ENCODE measurements around the gene RBP5. TPM values are rescaled to one million over a fixed set of nuclear protein-coding genes. Genes with fewer than 3 reads are reported as not detected.

Gene RBP5
- total RNA-seq, 1 donor from 2014 or later = 5.5 TPM

- DNase-seq (ENCODE audit: extremely low read depth, low read depth, low spot score) = no peak
Measured at GRCh38 chr12:7146906-7147305, 18.2 kb upstream of the RBP5 start.

- no peak for DNase-seq (ENCODE audit: extremely low read depth, low read depth, low spot score)
Measured at GRCh38 chr12:7146228-7146627, 17.5 kb upstream of the RBP5 start.

- DNase-seq (ENCODE audit: extremely low read depth, low read depth, low spot score) = no peak
Measured at GRCh38 chr12:7145671-7146070, 17.0 kb upstream of the RBP5 start.

GRCh38 chr12:7144414-7145120, 15.9 kb upstream of the RBP5 start:
- peak; percentile 22 for DNase-seq (ENCODE audit: extremely low read depth, low read depth, low spot score)

GRCh38 chr12:7143564-7143963, 14.9 kb upstream of the RBP5 start:
- DNase-seq (ENCODE audit: extremely low read depth, low read depth, low spot score) = no peak

GRCh38 chr12:7142809-7143465, 14.2 kb upstream of the RBP5 start:
- DNase-seq (ENCODE audit: extremely low read depth, low read depth, low spot score) = no peak

- peak; percentile 23 for DNase-seq (ENCODE audit: extremely low read depth, low read depth, low spot score)
Measured at GRCh38 chr12:7142056-7142644, 13.5 kb upstream of the RBP5 start.

GRCh38 chr12:7141351-7142005, 12.8 kb upstream of the RBP5 start:
- no peak for DNase-seq (ENCODE audit: extremely low read depth, low read depth, low spot score)

GRCh38 chr12:7139200-7139599, 10.5 kb upstream of the RBP5 start:
- DNase-seq (ENCODE audit: extremely low read depth, low read depth, low spot score) = no peak

GRCh38 chr12:7137908-7138307, 9.2 kb upstream of the RBP5 start:
- DNase-seq (ENCODE audit: extremely low read depth, low read depth, low spot score) = no peak

GRCh38 chr12:7136676-7137075, 8.0 kb upstream of the RBP5 start:
- no peak for DNase-seq (ENCODE audit: extremely low read depth, low read depth, low spot score)

GRCh38 chr12:7136071-7136470, 7.4 kb upstream of the RBP5 start:
- DNase-seq (ENCODE audit: extremely low read depth, low read depth, low spot score) = no peak

- DNase-seq (ENCODE audit: extremely low read depth, low read depth, low spot score) = no peak
Measured at GRCh38 chr12:7134396-7135166, 5.9 kb upstream of the RBP5 start.

- DNase-seq (ENCODE audit: extremely low read depth, low read depth, low spot score) = no peak
Measured at GRCh38 chr12:7131502-7131866, 2.8 kb upstream of the RBP5 start.

- DNase-seq (ENCODE audit: extremely low read depth, low read depth, low spot score) = no peak
Measured at GRCh38 chr12:7130701-7131501, 2.2 kb upstream of the RBP5 start.

- no peak for DNase-seq (ENCODE audit: extremely low read depth, low read depth, low spot score)
Measured at GRCh38 chr12:7129872-7130691, 1.4 kb upstream of the RBP5 start, which contains the start of gene CLSTN3. TSS of gene CLSTN3 (plus strand) at chr12:7130371. CDS start at chr12:7130649, 278 bp downstream.

GRCh38 chr12:7129287-7129871, 690 bp upstream of the RBP5 start:
- no peak for DNase-seq (ENCODE audit: extremely low read depth, low read depth, low spot score)

GRCh38 chr12:7127916-7128626, 618 bp downstream of the RBP5 start:
- DNase-seq (ENCODE audit: extremely low read depth, low read depth, low spot score) = no peak

All from glomerular endothelial cell (primary cell).